HL-60 (cell line): ENCODE data around the gene ABCC4.

Source experiments
- CTCF ChIP-seq: IDR thresholded peaks from one replicate; pipeline ENCODE4 v1.5.1; 2011; ENCODE audit warnings: low read length, control low read depth, inconsistent platforms; ENCODE audit not compliant: insufficient read depth
- POLR2AphosphoS5 ChIP-seq: IDR thresholded peaks from 2 replicates; pipeline ENCODE4 v1.6.1; 2012; ENCODE audit warnings: low read depth

GRCh38 chr13:95195146-95195545 lies 106.1 kb downstream of the ABCC4 start:
- TF ChIP-seq POLR2AphosphoS5 = no peak
- TF ChIP-seq CTCF = no peak
